A673 (cell line): ENCODE measurements around the gene CAPS2. TPM values are rescaled to one million over a fixed set of nuclear protein-coding genes. Genes with fewer than 3 reads are reported as not detected.

Experiments used
- BruUV-seq: library from RNA; stranded (reverse); fragments of 400-500 nt; replicated peaks from 2 replicates; lab custom pipeline; 2021; lab: Mats Ljungman, UMichigan
- CTCF ChIA-PET: fragments of 300-600 bp; sonication (Branson Sonifier 250); formaldehyde crosslinking; loops from one replicate; lab custom pipeline; 2022; ENCODE audit warnings: antibody characterized with exemption; lab: Charles Lee
- POLR2A ChIA-PET: fragments of 300-600 bp; sonication (Branson Sonifier 250); formaldehyde crosslinking; loops from one replicate; lab custom pipeline; 2022; ENCODE audit warnings: antibody characterized with exemption; ENCODE audit not compliant: low non-redundant PET; lab: Charles Lee
- DNase-seq: peaks from one replicate; pipeline ENCODE4 v3.0.0-alpha.2; 2015; ENCODE audit warnings: low spot score
- H3K27ac ChIP-seq: fragments of 200-600 bp; sonication (generic); 2 replicates; pipeline ENCODE4 v1.5.1; 2016; ENCODE audit warnings: mixed run types, low read depth, mild to moderate bottlenecking, mixed read lengths, antibody characterized with exemption, low read length; ENCODE audit not compliant: poor library complexity, severe bottlenecking
- H3K27me3 ChIP-seq: fragments of 200-600 bp; sonication (generic); replicated peaks from 2 replicates; pipeline ENCODE4 v1.6.1; 2017; ENCODE audit warnings: mixed run types, low read depth, mild to moderate bottlenecking, mixed read lengths, antibody characterized with exemption, low read length; ENCODE audit not compliant: insufficient read depth, poor library complexity
- H3K36me3 ChIP-seq: fragments of 200-600 bp; sonication (generic); 2 replicates; pipeline ENCODE4 v1.6.1; 2016; ENCODE audit warnings: mixed run types, mild to moderate bottlenecking, mixed read lengths, antibody characterized with exemption, low read length; ENCODE audit not compliant: insufficient read depth, poor library complexity, severe bottlenecking
- H3K4me1 ChIP-seq: fragments of 200-600 bp; sonication (generic); 2 replicates; pipeline ENCODE4 v1.6.1; 2017; ENCODE audit warnings: mixed run types, mild to moderate bottlenecking, mixed read lengths, antibody characterized with exemption, low read length; ENCODE audit not compliant: insufficient read depth, poor library complexity, severe bottlenecking
- H3K4me3 ChIP-seq: fragments of 200-600 bp; sonication (generic); 2 replicates; pipeline ENCODE4 v1.5.1; 2016; ENCODE audit warnings: low read depth, mixed run types, mild to moderate bottlenecking, mixed read lengths, low read length; ENCODE audit not compliant: poor library complexity, severe bottlenecking
- H3K9me3 ChIP-seq: fragments of 200-600 bp; sonication (generic); 2 replicates; pipeline ENCODE4 v1.6.1; 2016; ENCODE audit warnings: mixed run types, low read depth, mild to moderate bottlenecking, mixed read lengths, antibody characterized with exemption, low read length; ENCODE audit not compliant: poor library complexity, severe bottlenecking
- EZH2 ChIP-seq: fragments of 200-600 bp; sonication (generic); IDR thresholded peaks from 2 replicates; pipeline ENCODE4 v1.6.1; 2017; ENCODE audit warnings: borderline replicate concordance, low read depth, mild to moderate bottlenecking, mixed read lengths, antibody characterized with exemption, low read length; ENCODE audit not compliant: poor library complexity, severe bottlenecking
- intact Hi-C: fragments of 100-400 bp; cut with micrococcal nuclease; formaldehyde crosslinking; loops from one replicate; pipeline ENCODE4 v1.10.0; 2022; ENCODE audit not compliant: unreplicated experiment
- total RNA-seq: library from RNA; stranded (reverse); gene quantifications from 2 replicates; pipeline ENCODE4 v1.2.3, GENCODE V29; 2021
- TF ChIP-seq, protein P1 (sequence below): fragments of 300-800, 200-600 bp; sonication (generic); conservative IDR thresholded peaks from 2 replicates; pipeline ENCODE4 v1.5.1; 2017; ENCODE audit warnings: low read depth, mild to moderate bottlenecking, antibody characterized with exemption, low read length, moderate library complexity, mixed read lengths

Gene CAPS2
- total RNA-seq, 1 experiment from 2014 or later = 13.2 TPM

GRCh38 chr12:75315518-75315917, 14.6 kb downstream of the CAPS2 start:
- CTCF ChIA-PET = no interaction called here
- no peak for DNase-seq
- TF ChIP-seq, protein P1, sequence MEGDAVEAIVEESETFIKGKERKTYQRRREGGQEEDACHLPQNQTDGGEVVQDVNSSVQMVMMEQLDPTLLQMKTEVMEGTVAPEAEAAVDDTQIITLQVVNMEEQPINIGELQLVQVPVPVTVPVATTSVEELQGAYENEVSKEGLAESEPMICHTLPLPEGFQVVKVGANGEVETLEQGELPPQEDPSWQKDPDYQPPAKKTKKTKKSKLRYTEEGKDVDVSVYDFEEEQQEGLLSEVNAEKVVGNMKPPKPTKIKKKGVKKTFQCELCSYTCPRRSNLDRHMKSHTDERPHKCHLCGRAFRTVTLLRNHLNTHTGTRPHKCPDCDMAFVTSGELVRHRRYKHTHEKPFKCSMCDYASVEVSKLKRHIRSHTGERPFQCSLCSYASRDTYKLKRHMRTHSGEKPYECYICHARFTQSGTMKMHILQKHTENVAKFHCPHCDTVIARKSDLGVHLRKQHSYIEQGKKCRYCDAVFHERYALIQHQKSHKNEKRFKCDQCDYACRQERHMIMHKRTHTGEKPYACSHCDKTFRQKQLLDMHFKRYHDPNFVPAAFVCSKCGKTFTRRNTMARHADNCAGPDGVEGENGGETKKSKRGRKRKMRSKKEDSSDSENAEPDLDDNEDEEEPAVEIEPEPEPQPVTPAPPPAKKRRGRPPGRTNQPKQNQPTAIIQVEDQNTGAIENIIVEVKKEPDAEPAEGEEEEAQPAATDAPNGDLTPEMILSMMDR = no peak
- no peak for TF ChIP-seq EZH2

DNA sequence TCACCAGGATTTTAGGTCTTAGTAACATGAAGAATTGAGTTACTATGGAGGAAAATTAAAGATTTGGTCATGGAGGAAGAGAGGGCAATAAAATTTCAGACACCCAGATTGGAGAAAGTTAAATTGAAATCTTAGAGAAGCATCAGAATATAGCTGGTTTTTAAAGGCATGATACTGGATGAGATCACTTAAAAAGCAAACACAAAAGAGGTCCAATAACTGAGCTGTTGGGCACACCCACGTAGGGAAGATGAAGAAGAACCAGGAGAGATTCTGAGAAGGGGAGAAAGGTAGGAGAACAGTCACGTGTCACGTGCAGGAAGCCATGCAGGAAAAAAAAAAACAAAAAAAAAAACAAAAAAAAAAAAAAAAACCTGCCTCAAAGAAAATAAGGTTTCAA, 18.8 kb downstream of the CAPS2 start:
- H3K4me3 ChIP-seq = no peak overlapping the region
- H3K9me3 ChIP-seq = no peaks in the 10 kb centered on the region
- no TSS peak for BruUV-seq
- H3K36me3 ChIP-seq = no peaks in the 10 kb centered on the region
- intact Hi-C loops = no loop called here
- no peaks in the 10 kb centered on the region for H3K4me1 ChIP-seq
- ChIA-PET CTCF (no interaction called here), POLR2A (interaction anchor here (0.8 kb wide), 1 partner anchor 293 kb away, joined by 7 read pairs; no protein-coding TSS in a partner anchor)
- H3K27ac ChIP-seq = no peak overlapping the region
- DNase-seq = no peak
- no peaks in the 10 kb centered on the region for H3K27me3 ChIP-seq
- TF ChIP-seq, protein P1 = no peak

More at GRCh38 chr12:75315518-75315917, 14.6 kb downstream of the CAPS2 start:
- no peaks in the 10 kb centered on the region for H3K4me1 ChIP-seq
- H3K27ac ChIP-seq = no peak overlapping the region
- POLR2A ChIA-PET = no interaction called here
- BruUV-seq = no TSS peak
- no peak overlapping the region for H3K4me3 ChIP-seq
- H3K36me3 ChIP-seq = no peaks in the 10 kb centered on the region
- intact Hi-C loops = no loop called here
- H3K9me3 ChIP-seq = no peaks in the 10 kb centered on the region
- H3K27me3 ChIP-seq = no peaks in the 10 kb centered on the region

- TF ChIP-seq, protein P1 = no peak
- TF ChIP-seq EZH2 = no peak
- Histone ChIP-seq H3K36me3 (no peaks in the 10 kb centered on the region), H3K4me3 (no peak overlapping the region), H3K27ac (no peak overlapping the region), H3K9me3 (no peaks in the 10 kb centered on the region), H3K27me3 (no peaks in the 10 kb centered on the region), H3K4me1 (no peaks in the 10 kb centered on the region)
- intact Hi-C loops = no loop called here
- CTCF ChIA-PET = no interaction called here
- BruUV-seq = no TSS peak
- POLR2A ChIA-PET = no interaction called here
- DNase-seq = no peak
Observed at GRCh38 chr12:75308279-75308678, 21.8 kb downstream of the CAPS2 start.
